Stimulated activated CD4-positive, alpha-beta T cell treated with anti-CD3 and anti-CD28 coated beads, TNF-alpha, amount 100 ng/mL, for 48 hours (primary cell): ENCODE results near the gene WDR35.

Experiments
- DNase-seq, 3 donors: peaks; one replicate each; pipeline ENCODE4 v3.0.0-alpha.2; 2020; ENCODE audit warnings: low read depth in 3 of 3

Gene WDR35

GRCh38 chr2:20011276-20012031 lies 21.5 kb upstream of the WDR35 start:
- no peak for DNase-seq

- DNase-seq = no peak
Measured at GRCh38 chr2:20008703-20009102, 18.8 kb upstream of the WDR35 start.

- DNase-seq = no peak
Measured at GRCh38 chr2:20005891-20006470, 16.1 kb upstream of the WDR35 start.

GRCh38 chr2:20005067-20005627 lies 15.2 kb upstream of the WDR35 start:
- no peak for DNase-seq

GRCh38 chr2:20001361-20001863 lies 11.5 kb upstream of the WDR35 start:
- no peak for DNase-seq

- no peak for DNase-seq
Measured at GRCh38 chr2:19993731-19994130, 3.8 kb upstream of the WDR35 start.

GRCh38 chr2:19991895-19992294 lies 2.0 kb upstream of the WDR35 start:
- no peak for DNase-seq

- DNase-seq = no peak
Measured at GRCh38 chr2:19990416-19990728, 467 bp upstream of the WDR35 start.

- DNase-seq = no peak
Measured at GRCh38 chr2:19989342-19989666, 601 bp downstream of the WDR35 start.

GRCh38 chr2:19988600-19988999 lies 1.3 kb downstream of the WDR35 start:
- no peak for DNase-seq

- no peak for DNase-seq
Measured at GRCh38 chr2:19987936-19988335, 2.0 kb downstream of the WDR35 start.

GRCh38 chr2:19982268-19982667 lies 7.6 kb downstream of the WDR35 start:
- DNase-seq = no peak

- no peak for DNase-seq
Measured at GRCh38 chr2:19979932-19980331, 10.0 kb downstream of the WDR35 start.

GRCh38 chr2:19973466-19973865 lies 16.4 kb downstream of the WDR35 start:
- DNase-seq = no peak

- DNase-seq = no peak
Measured at GRCh38 chr2:19971691-19972090, 18.2 kb downstream of the WDR35 start.

- no peak for DNase-seq
Measured at GRCh38 chr2:19963386-19963785, 26.5 kb downstream of the WDR35 start.

GRCh38 chr2:19955544-19956422 lies 34.1 kb downstream of the WDR35 start:
- DNase-seq = peak; percentile 2 to 4 (median 4)

GRCh38 chr2:19949071-19949470 lies 40.8 kb downstream of the WDR35 start:
- no peak for DNase-seq

- no peak for DNase-seq
Measured at GRCh38 chr2:19947184-19947940, 42.5 kb downstream of the WDR35 start.

GRCh38 chr2:19944205-19944845 lies 45.6 kb downstream of the WDR35 start:
- DNase-seq = no peak

GRCh38 chr2:19943189-19943588 lies 46.7 kb downstream of the WDR35 start:
- DNase-seq = no peak
